Measurements from ENCODE around the gene PITX3.
A peak's percentile ranks its signal among the peaks of the same experiment; 100 is the strongest.
"Not testable (repeated sequence)": the region's sequence is repeated elsewhere in the genome, so short reads cannot be mapped to it uniquely, and the experiment has no call there.

Gene PITX3

GRCh38 chr10:102254426-102254825 lies 13.1 kb upstream of the PITX3 start:
- no peak for DNase-seq

GRCh38 chr10:102252508-102252907 lies 11.2 kb upstream of the PITX3 start:
- not testable (repeated sequence) for DNase-seq

- DNase-seq = no peak
Observed at GRCh38 chr10:102247734-102248133, 6.4 kb upstream of the PITX3 start.

- DNase-seq = no peak
Observed at GRCh38 chr10:102246261-102246660, 4.9 kb upstream of the PITX3 start.

- no peak for DNase-seq
Observed at GRCh38 chr10:102245932-102246251, 4.6 kb upstream of the PITX3 start.

GRCh38 chr10:102245082-102245931 lies 4.0 kb upstream of the PITX3 start, which contains the start of gene GBF1:
TSS of gene GBF1 (plus strand) at chr10:102245532. CDS start at chr10:102258939, 13,407 bp downstream.
- DNase-seq = peak; percentile 75 to 99 (median 85)

- no peak for DNase-seq
Observed at GRCh38 chr10:102243309-102243708, 2.0 kb upstream of the PITX3 start.

- DNase-seq = no peak
Observed at GRCh38 chr10:102242118-102242485, 790 bp upstream of the PITX3 start.

GRCh38 chr10:102241032-102241443 lies 274 bp downstream of the PITX3 start:
- DNase-seq = no peak

GRCh38 chr10:102240467-102241031 lies 763 bp downstream of the PITX3 start:
- DNase-seq = no peak

- DNase-seq = no peak
Observed at GRCh38 chr10:102237711-102238252, 3.5 kb downstream of the PITX3 start.

- no peak for DNase-seq
Observed at GRCh38 chr10:102236006-102236405, 5.3 kb downstream of the PITX3 start.

GRCh38 chr10:102235598-102235920 lies 5.8 kb downstream of the PITX3 start:
- DNase-seq = no peak

GRCh38 chr10:102234888-102235597 lies 6.3 kb downstream of the PITX3 start:
- DNase-seq = no peak

GRCh38 chr10:102233997-102234396 lies 7.3 kb downstream of the PITX3 start:
- no peak for DNase-seq

- peak; percentile 44 to 69 (median 59) for DNase-seq
Observed at GRCh38 chr10:102231357-102232318, 9.7 kb downstream of the PITX3 start.

GRCh38 chr10:102230861-102231356 lies 10.4 kb downstream of the PITX3 start:
- peak in 3 of 5 donors; percentile 41 to 53 (median 44) for DNase-seq

GRCh38 chr10:102230264-102230860 lies 10.9 kb downstream of the PITX3 start:
- peak in 2 of 5 donors; percentile 16 to 26 for DNase-seq

- DNase-seq = peak; percentile 64 to 86 (median 80)
Observed at GRCh38 chr10:102229810-102230263, 11.5 kb downstream of the PITX3 start.

- no peak for DNase-seq
Observed at GRCh38 chr10:102227050-102227449, 14.3 kb downstream of the PITX3 start.

GRCh38 chr10:102226542-102226870 lies 14.8 kb downstream of the PITX3 start:
- DNase-seq = no peak
